Right lobe of liver (tissue), 6 donors: ENCODE data around the gene RPGRIP1. TPM values are rescaled to one million over a fixed set of nuclear protein-coding genes. Genes with fewer than 3 reads are reported as not detected.

Source experiments
- ATAC-seq, 4 donors: fragments of 200-7000 bp; cut with Tn5 transposase; one replicate each; pipeline ENCODE4 v1.9.1; 2020; ENCODE audit warnings: mild to moderate bottlenecking in 4 of 4, moderate library complexity in 4 of 4
- DNase-seq, 3 donors: peaks; one replicate each; pipeline ENCODE4 v3.0.0-alpha.2; 2020
- H3K27ac ChIP-seq, 3 donors: fragments of 200-600 bp; one replicate each; pipeline ENCODE4 v1.8.0; 2022
- H3K27me3 ChIP-seq, 2 donors: fragments of 200-600 bp; one replicate each; pipeline ENCODE4 v1.8.0; 2022
- H3K36me3 ChIP-seq, 4 donors: fragments of 200-600 bp; sonication (generic) in 1 of 4; one replicate each; pipeline versions ENCODE4 v1.5.1 to v1.8.0; 2017 to 2022; ENCODE audit warnings: control low read depth in 1 of 4
- H3K4me1 ChIP-seq, 4 donors: fragments of 200-600 bp; sonication (generic) in 1 of 4; one replicate each; pipeline versions ENCODE4 v1.5.1 to v1.8.0; 2017 to 2022; ENCODE audit warnings: control low read depth in 1 of 4
- H3K4me3 ChIP-seq, 3 donors: fragments of 200-600 bp; one replicate each; pipeline ENCODE4 v1.8.0; 2022
- H3K9me3 ChIP-seq, 4 donors: fragments of 200-600 bp; sonication (generic) in 1 of 4; one replicate each; pipeline versions ENCODE4 v1.5.1 to v1.8.0; 2017 to 2022; ENCODE audit warnings: control low read depth in 1 of 4
- POLR2A ChIP-seq: fragments of 450-650 bp; IDR thresholded peaks from one replicate; pipeline ENCODE4 v1.6.1; 2017; ENCODE audit warnings: antibody characterized with exemption, mild to moderate bottlenecking
- WGBS: methylation state at CpG from one replicate; pipeline ENCODE4 v1.1.6; 2018; ENCODE audit warnings: low coverage, low lambda C conversion rate; ENCODE audit not compliant: insufficient coverage; ENCODE audit errors: missing lambda C conversion rate; 5-methylcytosine and 5-hydroxymethylcytosine counted together
- intact Hi-C, 2 donors: fragments of 100-400 bp; cut with DNase I; formaldehyde crosslinking; loops; one replicate each; pipeline versions ENCODE4 v1.11.2 to v1.14.1; 2022
- total RNA-seq, 6 experiments: library from RNA; depleted of rRNA in 2 of 6; stranded (reverse); fragments of >200 nt in 2 of 6; fragmentation: NEBNext Ultra II Directional in 3 of 6; extraction: Animal tissue kit (Norgen Biotek cat#: 25700) in 3 of 6; gene quantifications; one replicate each; pipeline versions ENCODE4 v1.1.0 to v1.2.4, GENCODE V29; 2016 to 2023
- TF ChIP-seq, protein P1 (sequence below), 4 donors: fragments of 200-600 bp in 3 of 4; fragments of 450-650 bp in 1 of 4; IDR thresholded peaks; one replicate each; pipeline versions ENCODE4 v1.5.1 to v1.8.0; 2016 to 2022; ENCODE audit warnings: antibody characterized with exemption in 4 of 4, mild to moderate bottlenecking in 2 of 4
- donor health status: DM: no; HTN: yes; CAD: no.
- donor health status: DM: no; HTN: no; CAD: no.
- donor health status: DM: no; HTN: no; CAD: no.
- donor health status: DM: no; HTN: yes; CAD: no.
- donor health status: DM: no; HTN: yes; CAD: no.

RPGRIP1 gene
- total RNA-seq, 6 experiments from 2014 or later, result 0.22 to 1.8 (median 1.0) TPM

DNA sequence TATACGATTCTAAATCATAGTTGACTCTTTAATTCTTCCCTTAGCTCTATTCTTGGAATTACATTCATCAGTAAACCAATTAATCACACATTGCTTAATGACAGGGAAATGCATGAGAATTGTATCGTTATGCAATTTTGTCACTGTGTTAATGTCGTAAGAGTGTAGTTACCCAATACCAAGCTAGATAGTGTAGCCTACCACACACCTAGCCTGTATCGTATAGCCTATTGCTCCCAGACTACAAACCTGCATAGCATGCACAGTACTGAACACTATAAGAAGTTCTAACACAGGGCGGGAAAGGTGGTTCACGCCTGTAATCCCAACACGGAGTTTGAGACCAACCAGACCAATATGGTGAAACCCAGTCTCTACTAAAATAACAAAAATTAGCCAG, 35.3 kb upstream of the RPGRIP1 start:
- Histone ChIP-seq H3K4me1 (peaks cover 0 to 45% (median 9%) of the 10 kb centered on the region in 4 donors), H3K27me3 (no peaks in the 10 kb centered on the region), H3K36me3 (peaks cover 0 to 39% (median under 1%) of the 10 kb centered on the region in 4 donors), H3K27ac (no peak overlapping the region), H3K4me3 (no peak overlapping the region), H3K9me3 (no peaks in the 10 kb centered on the region)
- peak; percentile 65 to 79 (median 72) for ATAC-seq
- no peak for TF ChIP-seq POLR2A
- 56% methylated on average over 7 of the region's 7 CpGs for WGBS
- intact Hi-C loops, result no loop called here
- DNase-seq, result no peak

DNA sequence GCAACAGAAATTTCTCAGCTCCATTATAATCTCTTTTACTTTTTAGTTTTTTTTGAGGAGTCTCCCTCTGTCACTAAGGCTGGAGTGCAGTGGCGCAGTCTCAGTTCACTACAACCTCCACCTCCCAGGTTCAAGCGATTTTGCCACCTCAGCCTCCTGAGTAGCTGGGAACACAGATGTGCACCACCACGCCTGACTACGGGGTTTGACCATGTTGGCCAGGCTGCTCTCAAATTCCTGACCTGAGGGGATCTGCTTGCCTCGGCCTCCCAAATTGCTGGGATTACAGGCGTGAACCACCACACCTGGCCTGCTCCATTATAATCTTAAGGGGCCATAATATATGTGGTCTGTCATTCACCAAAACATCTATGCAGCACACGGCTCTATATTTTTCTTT, 34.1 kb upstream of the RPGRIP1 start:
- peaks cover 0 to 51% (median 7%) of the 10 kb centered on the region in 4 donors for H3K36me3 ChIP-seq
- ATAC-seq (no peak), DNase-seq (peak in 1 of 3 donors; percentile 38)
- peaks cover 0 to 44% (median 7%) of the 10 kb centered on the region in 4 donors for H3K4me1 ChIP-seq
- H3K27me3 ChIP-seq, result no peaks in the 10 kb centered on the region
- no peak overlapping the region for H3K4me3 ChIP-seq
- no peak overlapping the region for H3K27ac ChIP-seq
- 89% methylated on average over 4 of the region's 7 CpGs for WGBS
- H3K9me3 ChIP-seq, result no peaks in the 10 kb centered on the region
- TF ChIP-seq POLR2A, result no peak
- TF ChIP-seq, protein P1, sequence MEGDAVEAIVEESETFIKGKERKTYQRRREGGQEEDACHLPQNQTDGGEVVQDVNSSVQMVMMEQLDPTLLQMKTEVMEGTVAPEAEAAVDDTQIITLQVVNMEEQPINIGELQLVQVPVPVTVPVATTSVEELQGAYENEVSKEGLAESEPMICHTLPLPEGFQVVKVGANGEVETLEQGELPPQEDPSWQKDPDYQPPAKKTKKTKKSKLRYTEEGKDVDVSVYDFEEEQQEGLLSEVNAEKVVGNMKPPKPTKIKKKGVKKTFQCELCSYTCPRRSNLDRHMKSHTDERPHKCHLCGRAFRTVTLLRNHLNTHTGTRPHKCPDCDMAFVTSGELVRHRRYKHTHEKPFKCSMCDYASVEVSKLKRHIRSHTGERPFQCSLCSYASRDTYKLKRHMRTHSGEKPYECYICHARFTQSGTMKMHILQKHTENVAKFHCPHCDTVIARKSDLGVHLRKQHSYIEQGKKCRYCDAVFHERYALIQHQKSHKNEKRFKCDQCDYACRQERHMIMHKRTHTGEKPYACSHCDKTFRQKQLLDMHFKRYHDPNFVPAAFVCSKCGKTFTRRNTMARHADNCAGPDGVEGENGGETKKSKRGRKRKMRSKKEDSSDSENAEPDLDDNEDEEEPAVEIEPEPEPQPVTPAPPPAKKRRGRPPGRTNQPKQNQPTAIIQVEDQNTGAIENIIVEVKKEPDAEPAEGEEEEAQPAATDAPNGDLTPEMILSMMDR (IDR thresholded peaks at IDR 0.05), result no peak
- intact Hi-C loops, result no loop called here

DNA sequence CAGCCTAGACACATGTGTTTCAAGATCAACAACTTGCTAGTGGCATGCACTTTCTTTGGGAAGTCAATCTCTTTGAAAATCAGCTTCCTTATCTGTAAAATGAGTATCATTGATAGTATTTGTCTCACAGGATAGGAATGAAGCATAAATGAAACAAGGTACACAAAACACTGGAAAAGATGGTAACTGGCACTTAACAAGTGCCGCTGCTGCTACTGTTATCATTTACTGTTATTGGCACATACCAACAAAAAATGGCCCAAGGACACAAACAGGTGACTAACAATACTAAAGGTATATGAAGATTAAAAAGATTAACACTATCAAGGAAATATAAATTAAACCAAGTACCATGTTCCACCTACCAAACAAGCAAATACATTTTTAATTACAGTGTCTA, 31.5 kb upstream of the RPGRIP1 start:
- intact Hi-C loops, result no loop called here
- H3K27ac ChIP-seq, result no peak overlapping the region
- H3K4me1 ChIP-seq, result peaks cover 0 to 44% (median 7%) of the 10 kb centered on the region in 4 donors
- DNase-seq, result no peak
- H3K9me3 ChIP-seq, result no peaks in the 10 kb centered on the region
- peaks cover 0 to 62% (median 18%) of the 10 kb centered on the region in 4 donors for H3K36me3 ChIP-seq
- WGBS, result 83% methylated on average over 1 of the region's 1 CpG
- H3K4me3 ChIP-seq, result no peak overlapping the region
- no peak for TF ChIP-seq POLR2A
- TF ChIP-seq, protein P1 (IDR thresholded peaks at IDR 0.05), result no peak
- no peak for ATAC-seq
- no peaks in the 10 kb centered on the region for H3K27me3 ChIP-seq

DNA sequence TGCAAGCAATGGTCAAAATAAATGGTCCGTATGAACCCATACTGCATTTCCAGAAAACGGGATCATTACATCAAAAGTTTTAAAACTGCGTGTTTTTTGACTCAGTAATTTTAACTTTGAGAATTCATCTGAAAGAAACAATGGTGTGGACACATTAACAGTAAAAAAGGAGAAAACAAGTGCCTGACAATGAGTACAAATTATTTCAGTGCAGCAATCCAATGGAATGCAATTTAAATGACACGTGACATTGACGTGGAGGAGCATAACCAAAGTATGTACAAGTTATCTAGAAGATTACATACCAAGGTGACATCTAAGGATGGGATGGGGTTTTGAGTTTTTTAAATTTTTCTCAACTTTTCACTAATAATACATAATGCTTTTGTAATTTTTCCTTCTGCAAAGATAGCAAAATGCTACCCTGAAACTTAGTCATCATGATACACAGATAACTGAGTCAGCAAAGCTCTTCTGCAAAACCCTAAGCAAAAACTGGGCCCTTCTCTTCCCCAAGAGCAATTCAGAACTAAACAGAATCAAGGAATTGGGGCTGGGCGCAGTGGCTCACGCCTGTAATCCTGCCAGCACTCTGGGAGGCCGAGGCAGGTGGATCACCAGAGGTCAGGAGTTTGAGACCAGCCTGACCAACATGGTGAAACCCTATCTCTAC, 31.0 kb upstream of the RPGRIP1 start:
- ATAC-seq, result no peak
- H3K27me3 ChIP-seq, result no peaks in the 10 kb centered on the region
- H3K4me1 ChIP-seq, result peaks cover 0 to 44% (median 7%) of the 10 kb centered on the region in 4 donors
- H3K27ac ChIP-seq, result no peak overlapping the region
- DNase-seq, result no peak
- H3K9me3 ChIP-seq, result no peaks in the 10 kb centered on the region
- TF ChIP-seq, protein P1 (IDR thresholded peaks at IDR 0.05), result no peak
- TF ChIP-seq POLR2A, result no peak
- intact Hi-C loops, result no loop called here
- peaks cover 0 to 62% (median 18%) of the 10 kb centered on the region in 4 donors for H3K36me3 ChIP-seq
- H3K4me3 ChIP-seq, result no peak overlapping the region
- WGBS, result 89% methylated on average over 8 of the region's 8 CpGs

DNA sequence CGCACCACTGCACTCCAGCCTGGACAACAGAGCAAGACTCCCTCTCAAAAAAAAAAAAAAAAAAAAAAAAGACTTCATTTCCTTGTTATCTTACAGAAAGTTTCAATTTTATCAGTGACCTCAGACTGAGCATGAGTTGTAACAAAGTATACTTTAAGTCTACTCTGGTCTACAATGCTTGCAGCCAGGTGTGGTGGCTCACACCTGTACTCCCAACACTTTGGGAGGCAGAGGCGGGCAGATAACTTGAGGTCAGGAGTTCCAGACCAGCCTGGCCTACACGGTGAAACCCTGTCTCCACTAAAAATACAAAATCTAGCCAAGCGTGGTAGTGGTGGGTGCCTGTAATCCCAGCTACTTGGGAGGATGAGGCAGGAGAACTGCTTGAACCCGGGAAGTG, 28.7 kb upstream of the RPGRIP1 start:
- WGBS, result 94% methylated on average over 4 of the region's 5 CpGs
- Histone ChIP-seq H3K36me3 (peaks cover 0 to 62% (median 25%) of the 10 kb centered on the region in 4 donors), H3K27me3 (no peaks in the 10 kb centered on the region), H3K9me3 (no peaks in the 10 kb centered on the region), H3K4me1 (peaks cover 0 to 42% (median 9%) of the 10 kb centered on the region in 4 donors), H3K27ac (no peak overlapping the region), H3K4me3 (no peak overlapping the region)
- intact Hi-C loops, result loop anchor here in 1 of 2 donors (10.0 kb wide), 1 partner anchor 46 kb away; no protein-coding TSS in a partner anchor
- TF ChIP-seq POLR2A, result no peak
- TF ChIP-seq, protein P1 (IDR thresholded peaks at IDR 0.05), result no peak
- no peak for ATAC-seq
- no peak for DNase-seq
